HG02678 (cell line): Measurements from ENCODE around the gene PLTP.
"Not testable (repeated sequence)": the region's sequence is repeated elsewhere in the genome, so short reads cannot be mapped to it uniquely, and the experiment has no call there.

ENCODE experiments used
- ATAC-seq: cut with Tn5 transposase; IDR thresholded peaks from one replicate; pipeline ENCODE4 v1.9.1; 2021; ENCODE audit warnings: mild to moderate bottlenecking, moderate library complexity; ENCODE audit not compliant: unreplicated experiment

The PLTP gene

GRCh38 chr20:45901332-45901731 is 10.6 kb downstream of the PLTP start:
- not testable (repeated sequence) for ATAC-seq

- no peak for ATAC-seq
These were observed 12.7 kb downstream of the PLTP start for GRCh38 chr20:45899046-45899835.

GRCh38 chr20:45898285-45898684 is 13.7 kb downstream of the PLTP start:
- no peak for ATAC-seq

- ATAC-seq, result no peak
These were observed 14.3 kb downstream of the PLTP start for GRCh38 chr20:45897692-45898091.

- no peak for ATAC-seq
These were observed 14.7 kb downstream of the PLTP start for GRCh38 chr20:45897289-45897688.

GRCh38 chr20:45896641-45897161 is 15.3 kb downstream of the PLTP start:
- ATAC-seq, result no peak

GRCh38 chr20:45894797-45895196 is 17.2 kb downstream of the PLTP start:
- no peak for ATAC-seq

GRCh38 chr20:45893831-45894230 is 18.1 kb downstream of the PLTP start:
- no peak for ATAC-seq

- no peak for ATAC-seq
These were observed 19.0 kb downstream of the PLTP start for GRCh38 chr20:45892828-45893500.

- ATAC-seq, result no peak
These were observed 19.7 kb downstream of the PLTP start for GRCh38 chr20:45892049-45892825.

- ATAC-seq, result peak; percentile 81
These were observed 20.7 kb downstream of the PLTP start, which contains the start of the genes CTSA and NEURL2 for GRCh38 chr20:45890985-45891983. CTSA (plus strand) TSS chr20:45891335; CDS start chr20:45891569, 234 bp downstream. NEURL2 (minus strand) TSS chr20:45891208; CDS start chr20:45890991, 217 bp downstream.

- peak; percentile 27 for ATAC-seq
These were observed 21.6 kb downstream of the PLTP start for GRCh38 chr20:45890077-45890984.

GRCh38 chr20:45888681-45889080 is 23.3 kb downstream of the PLTP start:
- ATAC-seq, result no peak

GRCh38 chr20:45887346-45887715 is 24.6 kb downstream of the PLTP start, which contains the start of gene SPATA25:
SPATA25 (minus strand) TSS chr20:45887622; CDS start chr20:45887590, 32 bp downstream.
- no peak for ATAC-seq

- ATAC-seq, result no peak
These were observed 25.2 kb downstream of the PLTP start for GRCh38 chr20:45886590-45887345.

- ATAC-seq, result no peak
These were observed 28.9 kb downstream of the PLTP start for GRCh38 chr20:45883100-45883469.

GRCh38 chr20:45882469-45883099 is 29.4 kb downstream of the PLTP start:
- ATAC-seq, result no peak
